Measurements from ENCODE around the gene IL17REL. TPM values are rescaled to one million over a fixed set of nuclear protein-coding genes. Genes with fewer than 3 reads are reported as not detected.

The IL17REL gene
- total RNA-seq, 1 donor from 2014 or later = not detected

GRCh38 chr22:50022171-50022819, 9.7 kb upstream of the IL17REL start:
- no peak for DNase-seq

- DNase-seq = no peak
Measured at GRCh38 chr22:50020606-50021005, 8.0 kb upstream of the IL17REL start.

GRCh38 chr22:50019316-50019715, 6.8 kb upstream of the IL17REL start:
- no peak for DNase-seq

- DNase-seq = no peak
Measured at GRCh38 chr22:50018608-50019285, 6.2 kb upstream of the IL17REL start.

GRCh38 chr22:50017701-50018224, 5.2 kb upstream of the IL17REL start:
- DNase-seq = no peak

- no peak for DNase-seq
Measured at GRCh38 chr22:50016988-50017700, 4.6 kb upstream of the IL17REL start.

- no peak for DNase-seq
Measured at GRCh38 chr22:50016308-50016987, 3.9 kb upstream of the IL17REL start.

GRCh38 chr22:50015451-50016307, 3.1 kb upstream of the IL17REL start:
- no peak for DNase-seq

- no peak for DNase-seq
Measured at GRCh38 chr22:50014655-50015401, 2.3 kb upstream of the IL17REL start.

GRCh38 chr22:50014053-50014501, 1.5 kb upstream of the IL17REL start:
- no peak for DNase-seq

- DNase-seq = no peak
Measured at GRCh38 chr22:50011447-50012210, 936 bp downstream of the IL17REL start.

- DNase-seq = no peak
Measured at GRCh38 chr22:50010676-50011446, 1.7 kb downstream of the IL17REL start.

GRCh38 chr22:50009765-50010675, 2.5 kb downstream of the IL17REL start:
- DNase-seq = no peak

GRCh38 chr22:50009251-50009650, 3.3 kb downstream of the IL17REL start:
- DNase-seq = no peak

- DNase-seq = no peak
Measured at GRCh38 chr22:50008151-50009040, 4.2 kb downstream of the IL17REL start.

GRCh38 chr22:50007057-50007511, 5.5 kb downstream of the IL17REL start:
- no peak for DNase-seq

GRCh38 chr22:50004918-50005317, 7.6 kb downstream of the IL17REL start:
- no peak for DNase-seq

All from occipital lobe (tissue), 2 donors.